Measurements from ENCODE around the gene MARCHF10.

DNA sequence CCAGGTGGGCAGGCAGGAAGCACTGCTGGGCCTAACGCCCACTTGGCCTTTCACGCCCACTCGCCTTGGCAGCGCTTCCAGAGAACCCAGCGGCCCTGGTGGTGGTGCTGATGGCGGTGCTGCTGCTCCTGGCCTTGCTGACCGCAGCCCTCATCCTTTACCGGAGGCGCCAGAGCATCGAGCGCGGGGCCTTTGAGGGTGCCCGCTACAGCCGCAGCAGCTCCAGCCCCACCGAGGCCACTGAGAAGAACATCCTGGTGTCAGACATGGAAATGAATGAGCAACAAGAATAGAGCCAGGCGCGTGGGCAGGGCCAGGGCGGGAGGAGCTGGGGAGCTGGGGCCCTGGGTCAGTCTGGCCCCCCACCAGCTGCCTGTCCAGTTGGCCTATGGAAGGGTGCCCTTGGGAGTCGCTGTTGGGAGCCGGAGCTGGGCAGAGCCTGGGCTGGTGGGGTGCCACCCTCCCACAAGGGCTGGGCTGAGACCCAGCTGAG, 115.9 kb downstream of the MARCHF10 start:
- TF ChIP-seq, protein P1, sequence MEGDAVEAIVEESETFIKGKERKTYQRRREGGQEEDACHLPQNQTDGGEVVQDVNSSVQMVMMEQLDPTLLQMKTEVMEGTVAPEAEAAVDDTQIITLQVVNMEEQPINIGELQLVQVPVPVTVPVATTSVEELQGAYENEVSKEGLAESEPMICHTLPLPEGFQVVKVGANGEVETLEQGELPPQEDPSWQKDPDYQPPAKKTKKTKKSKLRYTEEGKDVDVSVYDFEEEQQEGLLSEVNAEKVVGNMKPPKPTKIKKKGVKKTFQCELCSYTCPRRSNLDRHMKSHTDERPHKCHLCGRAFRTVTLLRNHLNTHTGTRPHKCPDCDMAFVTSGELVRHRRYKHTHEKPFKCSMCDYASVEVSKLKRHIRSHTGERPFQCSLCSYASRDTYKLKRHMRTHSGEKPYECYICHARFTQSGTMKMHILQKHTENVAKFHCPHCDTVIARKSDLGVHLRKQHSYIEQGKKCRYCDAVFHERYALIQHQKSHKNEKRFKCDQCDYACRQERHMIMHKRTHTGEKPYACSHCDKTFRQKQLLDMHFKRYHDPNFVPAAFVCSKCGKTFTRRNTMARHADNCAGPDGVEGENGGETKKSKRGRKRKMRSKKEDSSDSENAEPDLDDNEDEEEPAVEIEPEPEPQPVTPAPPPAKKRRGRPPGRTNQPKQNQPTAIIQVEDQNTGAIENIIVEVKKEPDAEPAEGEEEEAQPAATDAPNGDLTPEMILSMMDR (conservative IDR thresholded peaks at IDR 0.05; ENCODE audit: low read depth, low read length), result no peak
- no peak for TF ChIP-seq EZH2 (IDR thresholded peaks at IDR 0.05; ENCODE audit: borderline replicate concordance, low read depth, low read length, poor library complexity, severe bottlenecking)
